Endothelial cell of umbilical vein (primary cell): ENCODE measurements around the gene GSTCD. TPM values are rescaled to one million over a fixed set of nuclear protein-coding genes. Genes with fewer than 3 reads are reported as not detected.

Experiments used
- BruUV-seq: library from RNA; stranded (reverse); fragments of 400-500 nt; replicated peaks from 2 replicates; lab custom pipeline; 2021; lab: Mats Ljungman, UMichigan
- CTCF ChIA-PET: fragments of 300-600, 350-600 bp; sonication (Branson Sonifier 250); formaldehyde crosslinking; loops from one replicate; lab custom pipeline; 2021; ENCODE audit warnings: antibody characterized with exemption, inconsistent platforms; lab: Charles Lee
- POLR2A ChIA-PET: fragments of 300-600, 350-600 bp; sonication (Branson Sonifier 250); formaldehyde crosslinking; loops from one replicate; lab custom pipeline; 2021; ENCODE audit warnings: antibody characterized with exemption, inconsistent platforms; lab: Charles Lee
- DNase-seq: peaks from one replicate; pipeline ENCODE4 v3.0.0-alpha.2; 2011; ENCODE audit warnings: low read depth, low spot score
- FAIRE-seq: peaks from 2 replicates; lab custom pipeline; 2011; peaks lifted over from hg19 to GRCh38; lab: Jason Lieb, UNC
- H2AFZ ChIP-seq: 2 replicates; pipeline ENCODE4 v1.6.0; 2012; ENCODE audit warnings: low read depth, low read length, control low read depth, inconsistent platforms
- H3K27ac ChIP-seq: 2 replicates; pipeline ENCODE4 v1.5.1; 2011; ENCODE audit warnings: low read depth, mild to moderate bottlenecking, control low read depth, low read length, moderate library complexity; ENCODE audit not compliant: insufficient read depth
- H3K27me3 ChIP-seq, 2 experiments: 2 replicates each; pipeline versions ENCODE4 v1.6.0 to v1.6.1; 2011; ENCODE audit warnings: low read length in 2 of 2, mixed read lengths in 1 of 2; ENCODE audit not compliant: control insufficient read depth in 2 of 2, insufficient read depth in 2 of 2
- H3K36me3 ChIP-seq, 2 experiments: 2 replicates in 1 of 2; 3 replicates in 1 of 2; pipeline ENCODE4 v1.5.1; 2011; ENCODE audit warnings: low read length in 2 of 2, mild to moderate bottlenecking in 1 of 2, moderate library complexity in 1 of 2; ENCODE audit not compliant: control insufficient read depth in 2 of 2, insufficient read depth in 2 of 2; ENCODE audit errors: extremely low read depth in 1 of 2
- H3K4me1 ChIP-seq: 3 replicates; pipeline ENCODE4 v1.5.1; 2011; ENCODE audit warnings: mild to moderate bottlenecking, low read length; ENCODE audit not compliant: control insufficient read depth, insufficient read depth; ENCODE audit errors: extremely low read depth
- H3K4me2 ChIP-seq: 2 replicates; pipeline ENCODE4 v1.6.1; 2011; ENCODE audit warnings: low read length, control low read depth, mixed read lengths; ENCODE audit not compliant: insufficient read depth
- H3K4me3 ChIP-seq, 3 experiments: fragments of 200-600 bp in 1 of 3; sonication (generic), shearing (Covaris generic) in 1 of 3; replicated peaks in 1 of 3; 2 replicates each; pipeline ENCODE4 v1.5.1; 2011 to 2016; ENCODE audit warnings: control low read depth in 3 of 3, low read length in 3 of 3, mild to moderate bottlenecking in 2 of 3, inconsistent platforms in 1 of 3, low read depth in 1 of 3, moderate library complexity in 1 of 3; ENCODE audit not compliant: insufficient read depth in 1 of 3
- H3K79me2 ChIP-seq: 2 replicates; pipeline ENCODE4 v1.6.0; 2012; ENCODE audit warnings: low read length, inconsistent platforms; ENCODE audit not compliant: control insufficient read depth, insufficient read depth
- H3K9ac ChIP-seq: replicated peaks from 2 replicates; pipeline ENCODE3; 2011; ENCODE audit warnings: low read length, control low read depth; ENCODE audit not compliant: insufficient read depth; ENCODE audit errors: extremely low read depth
- H3K9me1 ChIP-seq: replicated peaks from 3 replicates; pipeline ENCODE4 v1.6.0; 2011; ENCODE audit warnings: mild to moderate bottlenecking, low read length; ENCODE audit not compliant: control insufficient read depth, insufficient read depth; ENCODE audit errors: extremely low read depth
- H3K9me3 ChIP-seq: replicated peaks from 2 replicates; pipeline ENCODE4 v1.5.1; 2012; ENCODE audit warnings: low read length, inconsistent platforms; ENCODE audit not compliant: control insufficient read depth, insufficient read depth
- H4K20me1 ChIP-seq: replicated peaks from 2 replicates; pipeline ENCODE3; 2011; ENCODE audit warnings: mild to moderate bottlenecking, low read length; ENCODE audit not compliant: control insufficient read depth, insufficient read depth; ENCODE audit errors: extremely low read depth
- EZH2 ChIP-seq: IDR thresholded peaks from 2 replicates; pipeline ENCODE4 v1.6.1; 2012; ENCODE audit warnings: borderline replicate concordance, low read depth, mild to moderate bottlenecking, moderate library complexity, low read length, inconsistent platforms; ENCODE audit not compliant: severe bottlenecking
- FOS ChIP-seq: IDR thresholded peaks from 2 replicates; pipeline ENCODE4 v1.6.1; 2011; ENCODE audit warnings: mild to moderate bottlenecking, low read length, moderate library complexity, borderline replicate concordance; ENCODE audit not compliant: insufficient read depth
- GATA2 ChIP-seq: IDR thresholded peaks from 2 replicates; pipeline ENCODE4 v1.7.0; 2011; ENCODE audit warnings: low read depth, mild to moderate bottlenecking, moderate library complexity, mixed read lengths, low read length; ENCODE audit not compliant: insufficient read length, insufficient read depth
- JUN ChIP-seq: IDR thresholded peaks from 2 replicates; pipeline ENCODE4 v1.6.1; 2011; ENCODE audit warnings: borderline replicate concordance, low read depth; ENCODE audit not compliant: insufficient read length, insufficient read depth
- MAX ChIP-seq: IDR thresholded peaks from 2 replicates; pipeline ENCODE4 v1.6.1; 2011; ENCODE audit not compliant: insufficient read depth, insufficient read length
- MYC ChIP-seq: IDR thresholded peaks from one replicate; pipeline ENCODE4 v1.6.1; 2011; ENCODE audit warnings: mild to moderate bottlenecking, low read depth, low read length
- POLR2A ChIP-seq: IDR thresholded peaks from 2 replicates; pipeline ENCODE4 v1.6.1; 2012; ENCODE audit warnings: low read depth, mild to moderate bottlenecking, control low read depth, low read length
- POLR2AphosphoS5 ChIP-seq: IDR thresholded peaks from 2 replicates; pipeline ENCODE4 v1.6.1; 2012; ENCODE audit warnings: low read depth, mild to moderate bottlenecking, control low read depth, low read length, moderate library complexity; ENCODE audit not compliant: insufficient read depth
- dilution Hi-C: fragments of 300-500 bp; cut with MboI; formaldehyde crosslinking; loops from one replicate; pipeline ENCODE4 v1.15.0; 2019; ENCODE audit warnings: low sequenced_read_pairs; ENCODE audit not compliant: extremely low pct_ligation_motif_present
- intact Hi-C: fragments of 100-400 bp; cut with micrococcal nuclease; formaldehyde crosslinking; loops from one replicate; pipeline ENCODE4 v1.10.0; 2022
- polyA plus RNA-seq, 4 experiments: library from polyadenylated mRNA; depleted of rRNA in 3 of 4; stranded (reverse) in 3 of 4; unstranded in 1 of 4; fragments of >200 nt; gene quantifications; 2 replicates each; pipeline versions ENCODE4 v1.2.1 to v1.2.3, GENCODE V29; 2011 to 2012; ENCODE audit warnings: missing spikeins in 1 of 4
- total RNA-seq: library from RNA; stranded (reverse); gene quantifications from 2 replicates; pipeline ENCODE4 v1.2.3, GENCODE V29; 2021
- TF ChIP-seq, protein P1 (sequence below), 2 donors: IDR thresholded peaks; 1 replicate in 1 of 2; 2 replicates in 1 of 2; pipeline ENCODE4 v1.5.1; 2011; ENCODE audit warnings: low read length in 2 of 2, mild to moderate bottlenecking in 2 of 2, moderate library complexity in 2 of 2, control low read depth in 1 of 2, inconsistent platforms in 1 of 2, low read depth in 1 of 2; ENCODE audit not compliant: insufficient read depth in 1 of 2; ENCODE audit errors: extremely low read depth in 1 of 2

Gene GSTCD
- total and polyA plus RNA-seq, 2 donors (not counting 3 experiments of a cell fraction or from before 2014, with no cell fraction given) = 3.3 to 11.3 TPM

DNA sequence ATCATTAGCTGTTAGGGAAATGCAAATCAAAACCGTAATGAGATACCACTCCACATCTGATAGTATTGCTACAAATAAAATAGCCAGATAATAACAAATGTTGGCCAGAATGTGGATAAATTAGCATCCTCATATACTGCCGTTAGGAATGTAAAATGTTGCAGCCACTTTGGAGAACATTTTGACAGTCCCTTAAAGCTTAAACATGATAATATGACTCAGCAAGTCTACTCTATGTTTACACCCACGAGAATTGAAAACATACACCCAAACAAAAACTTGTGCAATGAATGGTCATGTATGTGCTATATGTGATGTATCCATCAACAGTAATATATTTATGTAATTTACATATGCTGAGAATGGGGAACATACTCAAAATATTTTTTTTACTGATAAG lies 78.2 kb downstream of the GSTCD start:
- Histone ChIP-seq H3K4me2 (no peak overlapping the region), H3K4me3 (no peak overlapping the region), H3K4me1 (no peaks in the 10 kb centered on the region), H3K9me1 (no peaks in the 10 kb centered on the region), H2AFZ (no peak overlapping the region), H3K9me3 (no peaks in the 10 kb centered on the region), H3K36me3 (no peaks in the 10 kb centered on the region), H3K27me3 (no peaks in the 10 kb centered on the region), H3K9ac (no peak overlapping the region), H3K79me2 (no peaks in the 10 kb centered on the region), H4K20me1 (no peaks in the 10 kb centered on the region), H3K27ac (no peak overlapping the region)
- POLR2A ChIA-PET = no interaction called here
- dilution Hi-C loops (no loop called here), intact Hi-C loops (no loop called here)
- CTCF ChIA-PET = no interaction called here
- no peak for DNase-seq
- no peak for FAIRE-seq
- BruUV-seq = no TSS peak
- TF ChIP-seq, protein P1, sequence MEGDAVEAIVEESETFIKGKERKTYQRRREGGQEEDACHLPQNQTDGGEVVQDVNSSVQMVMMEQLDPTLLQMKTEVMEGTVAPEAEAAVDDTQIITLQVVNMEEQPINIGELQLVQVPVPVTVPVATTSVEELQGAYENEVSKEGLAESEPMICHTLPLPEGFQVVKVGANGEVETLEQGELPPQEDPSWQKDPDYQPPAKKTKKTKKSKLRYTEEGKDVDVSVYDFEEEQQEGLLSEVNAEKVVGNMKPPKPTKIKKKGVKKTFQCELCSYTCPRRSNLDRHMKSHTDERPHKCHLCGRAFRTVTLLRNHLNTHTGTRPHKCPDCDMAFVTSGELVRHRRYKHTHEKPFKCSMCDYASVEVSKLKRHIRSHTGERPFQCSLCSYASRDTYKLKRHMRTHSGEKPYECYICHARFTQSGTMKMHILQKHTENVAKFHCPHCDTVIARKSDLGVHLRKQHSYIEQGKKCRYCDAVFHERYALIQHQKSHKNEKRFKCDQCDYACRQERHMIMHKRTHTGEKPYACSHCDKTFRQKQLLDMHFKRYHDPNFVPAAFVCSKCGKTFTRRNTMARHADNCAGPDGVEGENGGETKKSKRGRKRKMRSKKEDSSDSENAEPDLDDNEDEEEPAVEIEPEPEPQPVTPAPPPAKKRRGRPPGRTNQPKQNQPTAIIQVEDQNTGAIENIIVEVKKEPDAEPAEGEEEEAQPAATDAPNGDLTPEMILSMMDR (IDR thresholded peaks at IDR 0.05; ENCODE audit: extremely low read depth in 1 of 2, insufficient read depth in 1 of 2, low read depth in 1 of 2, low read length in 2 of 2) = no peak
- no peak for TF ChIP-seq FOS
- no peak for TF ChIP-seq JUN
- TF ChIP-seq MAX = no peak
- no peak for TF ChIP-seq POLR2AphosphoS5
- TF ChIP-seq GATA2 = no peak
- no peak for TF ChIP-seq EZH2
- TF ChIP-seq POLR2A = no peak
- no peak for TF ChIP-seq MYC
